GM08714 (cell line): ENCODE data around the gene NOXA1.

ENCODE experiments used
- H3K4me3 ChIP-seq: fragments of 200-500 bp; sonication (Bioruptor generic); 2 replicates; pipeline ENCODE4 v1.5.1; 2014; ENCODE audit warnings: mild to moderate bottlenecking, low read length, inconsistent platforms
- ZNF274 ChIP-seq: IDR thresholded peaks from 2 replicates; pipeline ENCODE4 v1.6.1; 2012; ENCODE audit warnings: mild to moderate bottlenecking, low read depth, low read length

NOXA1 gene

GRCh38 chr9:137467161-137467581, 44.0 kb downstream of the NOXA1 start:
- no peak overlapping the region for H3K4me3 ChIP-seq
- TF ChIP-seq ZNF274 = no peak

- TF ChIP-seq ZNF274 = no peak
- no peak overlapping the region for H3K4me3 ChIP-seq
Observed at GRCh38 chr9:137467896-137468295, 44.7 kb downstream of the NOXA1 start.

GRCh38 chr9:137470785-137471184, 47.6 kb downstream of the NOXA1 start:
- no peak for TF ChIP-seq ZNF274
- no peak overlapping the region for H3K4me3 ChIP-seq

- TF ChIP-seq ZNF274 = no peak
- H3K4me3 ChIP-seq = no peak overlapping the region
Observed at GRCh38 chr9:137474271-137474670, 51.1 kb downstream of the NOXA1 start.

- no peak for TF ChIP-seq ZNF274
- H3K4me3 ChIP-seq = no peak overlapping the region
Observed at GRCh38 chr9:137475666-137476065, 52.5 kb downstream of the NOXA1 start.

GRCh38 chr9:137476856-137477255, 53.7 kb downstream of the NOXA1 start:
- TF ChIP-seq ZNF274 = no peak
- no peak overlapping the region for H3K4me3 ChIP-seq

- no peak overlapping the region for H3K4me3 ChIP-seq
- no peak for TF ChIP-seq ZNF274
Observed at GRCh38 chr9:137477778-137478612, 54.8 kb downstream of the NOXA1 start.

- no peak for TF ChIP-seq ZNF274
- no peak overlapping the region for H3K4me3 ChIP-seq
Observed at GRCh38 chr9:137478613-137478961, 55.4 kb downstream of the NOXA1 start.

- TF ChIP-seq ZNF274 = no peak
- no peak overlapping the region for H3K4me3 ChIP-seq
Observed at GRCh38 chr9:137478962-137479861, 56.0 kb downstream of the NOXA1 start.

GRCh38 chr9:137479892-137480685, 56.9 kb downstream of the NOXA1 start:
- no peak for TF ChIP-seq ZNF274
- no peak overlapping the region for H3K4me3 ChIP-seq

GRCh38 chr9:137480686-137481683, 57.8 kb downstream of the NOXA1 start:
- no peak overlapping the region for H3K4me3 ChIP-seq
- TF ChIP-seq ZNF274 = no peak

GRCh38 chr9:137482094-137482781, 59.0 kb downstream of the NOXA1 start:
- TF ChIP-seq ZNF274 = no peak

More at GRCh38 chr9:137482094-137482781, 59.0 kb downstream of the NOXA1 start:
- no peak overlapping the region for H3K4me3 ChIP-seq
